ENCODE measurements around the gene SP100. TPM values are rescaled to one million over a fixed set of nuclear protein-coding genes. Genes with fewer than 3 reads are reported as not detected.

Gene SP100
- total RNA-seq, 1 donor from 2014 or later: 169 TPM

GRCh38 chr2:230591850-230592249 lies 175.8 kb downstream of the SP100 start:
- H3K27ac ChIP-seq (ENCODE audit: low read depth, low read length): no peak overlapping the region
- no peaks in the 10 kb centered on the region for H3K4me1 ChIP-seq (ENCODE audit: insufficient read depth, low read length)
- Mint-ChIP-seq H3K27me3 (ENCODE audit: low read depth, unreplicated experiment) (peaks cover 9% of the 10 kb centered on the region), H3K27ac (ENCODE audit: unreplicated experiment) (no peak overlapping the region), H3K4me1 (ENCODE audit: low read depth, unreplicated experiment) (no peaks in the 10 kb centered on the region), H3K9me3 (ENCODE audit: unreplicated experiment) (peaks cover 3% of the 10 kb centered on the region), H3K36me3 (ENCODE audit: low read depth, unreplicated experiment) (no peaks in the 10 kb centered on the region), H3K4me3 (ENCODE audit: unreplicated experiment) (no peak overlapping the region)
- H4K20me1 ChIP-seq (ENCODE audit: insufficient read depth, low read length): no peaks in the 10 kb centered on the region
- no peaks in the 10 kb centered on the region for H3K9me3 ChIP-seq (ENCODE audit: insufficient read depth, low read depth, low read length)
- H3K9ac ChIP-seq (ENCODE audit: low read length): no peak overlapping the region
- FAIRE-seq: no peak
- no peak overlapping the region for H3K4me3 ChIP-seq (ENCODE audit: insufficient read depth, low read depth, low read length)
- H3K4me2 ChIP-seq (ENCODE audit: low read length): no peak overlapping the region
- H3K27me3 ChIP-seq (ENCODE audit: insufficient read depth, low read length): no peaks in the 10 kb centered on the region
- H3K79me2 ChIP-seq (ENCODE audit: insufficient read depth, low read length): no peaks in the 10 kb centered on the region
- DNase-seq (ENCODE audit: low read depth): no peak
- H2AFZ ChIP-seq (ENCODE audit: low read depth, low read length): no peak overlapping the region
- no peak for TF ChIP-seq CTCF (IDR thresholded peaks at IDR 0.05; ENCODE audit: insufficient read depth, low read depth, low read length)
- no peak for TF ChIP-seq EZH2 (IDR thresholded peaks at IDR 0.05; ENCODE audit: insufficient read depth, low read length)
- no peaks in the 10 kb centered on the region for H3K36me3 ChIP-seq (ENCODE audit: insufficient read depth, low read length)

DNA sequence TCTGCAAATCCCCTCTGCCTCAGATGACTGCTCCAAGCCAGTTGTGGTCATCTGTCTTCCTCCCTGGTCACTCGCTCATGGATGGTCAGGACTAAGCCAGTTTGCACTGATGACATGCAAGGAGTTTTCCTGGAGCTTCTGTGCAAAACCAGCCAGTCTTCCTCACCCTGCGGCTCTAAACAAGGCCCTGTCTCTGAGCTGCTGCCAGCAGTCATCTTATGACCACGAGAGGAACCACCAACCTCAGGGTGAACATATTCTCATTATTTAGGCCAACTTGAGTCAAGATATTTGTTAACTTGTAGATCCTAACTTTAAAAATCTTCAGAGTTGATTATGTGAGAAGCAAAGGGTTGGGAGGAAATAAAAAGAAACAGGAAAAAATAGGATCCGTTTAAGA lies 176.8 kb downstream of the SP100 start:
- H3K27me3 Mint-ChIP-seq (ENCODE audit: low read depth, unreplicated experiment): peaks cover 11% of the 10 kb centered on the region
- H3K4me1 Mint-ChIP-seq (ENCODE audit: low read depth, unreplicated experiment): no peaks in the 10 kb centered on the region
- Histone ChIP-seq H3K9me3 (ENCODE audit: insufficient read depth, low read depth, low read length) (no peaks in the 10 kb centered on the region), H4K20me1 (ENCODE audit: insufficient read depth, low read length) (no peaks in the 10 kb centered on the region), H3K4me2 (ENCODE audit: low read length) (no peak overlapping the region), H3K9ac (ENCODE audit: low read length) (no peak overlapping the region), H3K27ac (ENCODE audit: low read depth, low read length) (no peak overlapping the region), H3K4me1 (ENCODE audit: insufficient read depth, low read length) (no peaks in the 10 kb centered on the region), H3K36me3 (ENCODE audit: insufficient read depth, low read length) (no peaks in the 10 kb centered on the region), H3K79me2 (ENCODE audit: insufficient read depth, low read length) (no peaks in the 10 kb centered on the region), H3K27me3 (ENCODE audit: insufficient read depth, low read length) (no peaks in the 10 kb centered on the region), H2AFZ (ENCODE audit: low read depth, low read length) (no peak overlapping the region), H3K4me3 (ENCODE audit: insufficient read depth, low read depth, low read length) (no peak overlapping the region)
- DNase-seq (ENCODE audit: low read depth) (no peak), FAIRE-seq (no peak)
- TF ChIP-seq EZH2 (IDR thresholded peaks at IDR 0.05; ENCODE audit: insufficient read depth, low read length): no peak
- no peak for TF ChIP-seq CTCF (IDR thresholded peaks at IDR 0.05; ENCODE audit: insufficient read depth, low read depth, low read length)
- no peak overlapping the region for H3K4me3 Mint-ChIP-seq (ENCODE audit: unreplicated experiment)
- H3K36me3 Mint-ChIP-seq (ENCODE audit: low read depth, unreplicated experiment): no peaks in the 10 kb centered on the region
- H3K9me3 Mint-ChIP-seq (ENCODE audit: unreplicated experiment): peaks cover 3% of the 10 kb centered on the region
- no peak overlapping the region for H3K27ac Mint-ChIP-seq (ENCODE audit: unreplicated experiment)

Other genes with a start within 250 kb of the SP100 start
- 61.7 and 69.3 TPM in 2 replicates for gene SP110, start 196.2 kb upstream of the SP100 start, total RNA-seq
- gene SP140, start 190.5 kb upstream of the SP100 start, total RNA-seq: 14.1 and 18.5 TPM in 2 replicates
- gene SP140L, start 89.0 kb upstream of the SP100 start, total RNA-seq: 32.2 and 36.8 TPM in 2 replicates

All from astrocyte (in vitro differentiated cells and primary cell).